OCI-LY3 (cell line): Measurements from ENCODE around the gene G0S2.

ENCODE experiments used
- H2AFZ ChIP-seq: fragments of 200-600, 300-600 bp; shearing (Covaris generic); 2 replicates; pipeline ENCODE4 v1.6.0; 2014; ENCODE audit warnings: antibody characterized with exemption, low read depth, low read length
- H3K27ac ChIP-seq: fragments of 200-600, 300-600 bp; sonication (generic); 2 replicates; pipeline ENCODE4 v1.5.1; 2014; ENCODE audit warnings: mild to moderate bottlenecking, low read length, moderate library complexity, mixed read lengths
- H3K27me3 ChIP-seq: fragments of 200-600, 300-600 bp; sonication (generic); 2 replicates; pipeline ENCODE4 v1.6.1; 2014; ENCODE audit warnings: low read depth, low read length, mixed read lengths
- H3K36me3 ChIP-seq: fragments of 200-600, 300-600 bp; sonication (generic); replicated peaks from 2 replicates; pipeline ENCODE3; 2014; ENCODE audit warnings: low read depth, low read length, mixed read lengths
- H3K4me1 ChIP-seq: fragments of 300-600, 200-600 bp; sonication (generic); 2 replicates; pipeline ENCODE4 v1.6.1; 2014; ENCODE audit warnings: low read length, mixed read lengths
- H3K4me2 ChIP-seq: fragments of 200-600, 300-600 bp; sonication (generic); 2 replicates; pipeline ENCODE4 v1.6.1; 2014; ENCODE audit warnings: low read length, mixed read lengths
- H3K4me3 ChIP-seq: fragments of 300-600, 200-600 bp; sonication (generic); 2 replicates; pipeline ENCODE4 v1.5.1; 2014; ENCODE audit warnings: antibody characterized with exemption, mild to moderate bottlenecking, low read length, moderate library complexity
- H3K79me2 ChIP-seq: fragments of 300-600, 200-600 bp; shearing (Covaris generic); 2 replicates; pipeline ENCODE4 v1.6.1; 2014; ENCODE audit warnings: mild to moderate bottlenecking, low read length, mixed read lengths
- H3K9ac ChIP-seq: fragments of 300-600, 200-600 bp; shearing (Covaris generic); 2 replicates; pipeline ENCODE4 v1.6.0; 2014; ENCODE audit warnings: mild to moderate bottlenecking, low read length, moderate library complexity
- H3K9me3 ChIP-seq: fragments of 200-600, 300-600 bp; shearing (Covaris generic); 2 replicates; pipeline ENCODE4 v1.6.1; 2014; ENCODE audit warnings: low read length, mixed read lengths; ENCODE audit not compliant: insufficient read depth
- H4K20me1 ChIP-seq: fragments of 200-600, 300-600 bp; sonication (generic); 2 replicates; pipeline ENCODE4 v1.6.1; 2016; ENCODE audit warnings: low read length, mixed read lengths; ENCODE audit not compliant: insufficient read depth
- CTCF ChIP-seq: fragments of 200-600, 300-600 bp; sonication (generic); IDR thresholded peaks from 2 replicates; pipeline ENCODE4 v1.5.1; 2014; ENCODE audit warnings: antibody characterized with exemption, low read length, low read depth
- EZH2phosphoT487 ChIP-seq: fragments of 200-600 bp; shearing (Covaris generic); IDR thresholded peaks from 2 replicates; pipeline ENCODE4 v1.6.1; 2018; ENCODE audit warnings: antibody characterized with exemption, mixed run types, low read depth

The G0S2 gene

GRCh38 chr1:209673631-209674417 is 1.4 kb upstream of the G0S2 start:
- TF ChIP-seq CTCF (no peak), EZH2phosphoT487 (no peak)
- Histone ChIP-seq H2AFZ (peak overlapping the region; percentile 41), H3K27ac (peak overlapping the region; percentile 76), H3K36me3 (peaks cover 4% of the 10 kb centered on the region), H3K4me3 (peak overlapping the region; percentile 36), H3K4me2 (peak overlapping the region; percentile 66), H3K79me2 (no peaks in the 10 kb centered on the region), H4K20me1 (no peaks in the 10 kb centered on the region), H3K4me1 (peaks cover 61% of the 10 kb centered on the region), H3K9me3 (0 out of 2 replicates have a peak, but pooled peaks cover 4% of the 10 kb centered on the region), H3K27me3 (peaks cover 14% of the 10 kb centered on the region; the same call in 1 of the 2 replicates), H3K9ac (peak overlapping the region; percentile 49)

GRCh38 chr1:209675565-209676154 is 448 bp downstream of the G0S2 start:
- H3K4me2 ChIP-seq, result no peak overlapping the region
- H3K4me1 ChIP-seq, result peaks cover 73% of the 10 kb centered on the region
- H2AFZ ChIP-seq, result no peak overlapping the region
- H3K27ac ChIP-seq, result no peak overlapping the region
- H3K9me3 ChIP-seq, result peaks cover 4% of the 10 kb centered on the region; the same call in 1 of the 2 replicates
- no peaks in the 10 kb centered on the region for H4K20me1 ChIP-seq
- H3K4me3 ChIP-seq, result no peak overlapping the region
- no peak overlapping the region for H3K9ac ChIP-seq
- peaks cover 4% of the 10 kb centered on the region for H3K36me3 ChIP-seq
- peaks cover 24% of the 10 kb centered on the region for H3K27me3 ChIP-seq
- no peak for TF ChIP-seq CTCF
- TF ChIP-seq EZH2phosphoT487, result no peak
- H3K79me2 ChIP-seq, result no peaks in the 10 kb centered on the region

DNA sequence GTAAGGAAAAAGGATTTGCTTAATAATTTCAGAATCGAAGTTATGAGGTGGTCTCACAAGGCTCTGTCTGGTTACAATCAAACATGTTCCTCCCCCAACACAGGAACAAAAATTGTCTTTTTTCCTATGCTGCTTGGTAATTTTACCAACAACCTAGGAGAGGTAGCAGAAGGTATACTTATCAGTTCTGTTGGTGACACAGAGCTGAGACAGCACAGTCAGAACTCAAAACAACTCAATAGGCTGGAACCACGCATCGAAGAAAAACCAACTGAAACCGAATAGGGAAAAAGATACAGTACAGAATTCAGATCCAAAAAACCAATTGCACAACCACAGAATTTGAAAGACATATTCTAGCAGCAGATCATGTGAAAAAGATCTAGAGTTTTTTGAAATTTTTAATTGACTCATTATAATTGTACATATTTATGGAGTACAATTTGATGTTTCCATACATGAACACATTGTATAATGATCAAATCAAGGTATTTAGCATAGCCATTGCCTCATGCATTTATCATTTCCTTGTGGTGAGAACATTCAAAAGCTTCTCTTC is 3.8 kb downstream of the G0S2 start:
- Histone ChIP-seq H4K20me1 (no peaks in the 10 kb centered on the region), H3K27me3 (peaks cover 47% of the 10 kb centered on the region)
- TF ChIP-seq CTCF (no peak), EZH2phosphoT487 (no peak)

GRCh38 chr1:209685821-209686220 is 10.6 kb downstream of the G0S2 start:
- Histone ChIP-seq H3K79me2 (no peaks in the 10 kb centered on the region), H3K27me3 (peaks cover 26% of the 10 kb centered on the region), H3K27ac (no peak overlapping the region), H3K9me3 (no peaks in the 10 kb centered on the region), H3K4me3 (no peak overlapping the region), H3K36me3 (no peaks in the 10 kb centered on the region), H3K4me1 (peaks cover 23% of the 10 kb centered on the region), H4K20me1 (no peaks in the 10 kb centered on the region), H3K4me2 (peak overlapping the region; percentile 39), H2AFZ (no peak overlapping the region), H3K9ac (no peak overlapping the region)
- TF ChIP-seq CTCF, result peak; percentile 23
- TF ChIP-seq EZH2phosphoT487, result no peak

More for the DNA sequence above, 3.8 kb downstream of the G0S2 start:
- peak overlapping the region; percentile 22; the same call in 1 of the 2 replicates for H3K9ac ChIP-seq
- H3K4me3 ChIP-seq, result peak overlapping the region; percentile 33
- no peak overlapping the region for H2AFZ ChIP-seq
- H3K4me1 ChIP-seq, result peaks cover 44% of the 10 kb centered on the region
- H3K27ac ChIP-seq, result peak overlapping the region; percentile 46
- H3K79me2 ChIP-seq, result no peaks in the 10 kb centered on the region
- H3K4me2 ChIP-seq, result peak overlapping the region; percentile 60
- H3K36me3 ChIP-seq, result no peaks in the 10 kb centered on the region
- H3K9me3 ChIP-seq, result no peaks in the 10 kb centered on the region; the same call in 1 of the 2 replicates
